ENCODE results near the gene PIK3CG.
"Not testable (repeated sequence)": the region's sequence is repeated elsewhere in the genome, so short reads cannot be mapped to it uniquely, and the experiment has no call there.

PIK3CG gene

DNA sequence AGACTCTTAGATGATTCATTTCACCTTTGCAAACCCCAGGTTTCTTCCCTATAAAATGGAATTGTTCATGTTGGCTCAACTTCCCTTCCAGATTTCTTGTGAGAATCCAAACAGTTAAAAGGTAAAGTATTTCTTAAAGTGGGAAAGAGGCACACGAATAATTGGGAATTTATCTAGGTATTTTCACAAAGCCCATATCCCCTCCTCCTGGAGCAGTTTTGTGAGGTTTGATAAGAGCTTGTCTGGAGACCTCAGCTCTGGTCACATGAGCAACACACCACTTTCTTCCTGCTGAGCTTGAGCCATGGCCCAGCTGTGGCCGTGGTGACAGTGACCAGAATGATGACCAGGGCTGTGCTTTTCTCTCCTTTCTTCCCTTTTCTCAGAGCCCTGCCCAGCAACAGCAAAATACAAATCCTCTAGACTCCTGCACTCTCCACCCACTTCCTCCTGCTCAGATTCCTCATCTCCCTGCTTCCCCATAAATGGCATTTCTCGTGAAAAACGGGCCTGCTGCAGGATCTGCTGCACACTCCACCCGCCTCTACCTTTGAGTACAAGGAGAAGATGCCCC, 87.7 kb downstream of the PIK3CG start:
- no peak for DNase-seq (ENCODE audit: low read depth in 2 of 2)
- TF ChIP-seq, protein P1, sequence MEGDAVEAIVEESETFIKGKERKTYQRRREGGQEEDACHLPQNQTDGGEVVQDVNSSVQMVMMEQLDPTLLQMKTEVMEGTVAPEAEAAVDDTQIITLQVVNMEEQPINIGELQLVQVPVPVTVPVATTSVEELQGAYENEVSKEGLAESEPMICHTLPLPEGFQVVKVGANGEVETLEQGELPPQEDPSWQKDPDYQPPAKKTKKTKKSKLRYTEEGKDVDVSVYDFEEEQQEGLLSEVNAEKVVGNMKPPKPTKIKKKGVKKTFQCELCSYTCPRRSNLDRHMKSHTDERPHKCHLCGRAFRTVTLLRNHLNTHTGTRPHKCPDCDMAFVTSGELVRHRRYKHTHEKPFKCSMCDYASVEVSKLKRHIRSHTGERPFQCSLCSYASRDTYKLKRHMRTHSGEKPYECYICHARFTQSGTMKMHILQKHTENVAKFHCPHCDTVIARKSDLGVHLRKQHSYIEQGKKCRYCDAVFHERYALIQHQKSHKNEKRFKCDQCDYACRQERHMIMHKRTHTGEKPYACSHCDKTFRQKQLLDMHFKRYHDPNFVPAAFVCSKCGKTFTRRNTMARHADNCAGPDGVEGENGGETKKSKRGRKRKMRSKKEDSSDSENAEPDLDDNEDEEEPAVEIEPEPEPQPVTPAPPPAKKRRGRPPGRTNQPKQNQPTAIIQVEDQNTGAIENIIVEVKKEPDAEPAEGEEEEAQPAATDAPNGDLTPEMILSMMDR (IDR thresholded peaks at IDR 0.05; ENCODE audit: low read depth, low read length), result no peak
- H3K4me3 ChIP-seq (replicated peaks in 1 of 2; ENCODE audit: low read depth in 2 of 2, low read length in 2 of 2), result no peak overlapping the region

DNA sequence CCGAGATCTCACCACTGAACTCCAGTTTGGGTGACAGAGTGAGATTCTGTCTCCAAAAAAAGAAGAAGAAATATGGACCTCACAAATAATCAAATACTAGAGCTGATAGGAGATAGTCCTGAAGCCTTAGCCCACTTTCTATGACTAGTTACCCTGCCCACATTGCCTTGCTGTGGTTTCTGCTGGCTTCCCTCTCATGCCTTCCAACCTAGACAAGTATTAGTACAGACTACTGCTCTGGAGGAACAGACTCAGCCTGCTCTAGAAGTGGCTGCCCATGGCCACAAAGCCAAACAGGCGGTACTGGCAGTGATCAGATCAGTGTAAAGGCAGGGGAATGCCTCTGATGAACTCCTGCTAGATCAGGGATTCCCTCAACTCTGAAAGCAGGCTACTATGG, 89.8 kb downstream of the PIK3CG start:
- no peak for DNase-seq (ENCODE audit: low read depth in 2 of 2)
- H3K4me3 ChIP-seq (replicated peaks in 1 of 2; ENCODE audit: low read depth in 2 of 2, low read length in 2 of 2), result no peak overlapping the region
- TF ChIP-seq, protein P1 (IDR thresholded peaks at IDR 0.05; ENCODE audit: low read depth, low read length), result no peak

DNA sequence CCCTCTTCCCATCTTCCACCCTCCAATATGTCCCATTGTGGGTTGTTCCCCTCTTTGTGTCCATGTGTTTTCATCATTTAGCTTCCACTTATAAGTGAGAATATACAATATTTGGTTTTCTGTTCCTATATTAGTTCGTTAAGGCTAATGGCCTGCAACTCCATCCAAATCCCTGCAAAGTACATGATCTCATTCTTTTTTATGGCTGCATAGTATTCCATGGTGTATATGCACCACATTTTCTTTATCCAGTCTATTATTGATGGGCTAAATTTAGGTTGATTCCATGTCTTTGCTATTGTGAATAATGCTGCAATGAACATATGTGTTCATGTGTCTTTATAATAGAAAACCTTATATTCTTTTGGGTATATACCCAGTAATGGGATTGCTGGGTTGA, 90.8 kb downstream of the PIK3CG start:
- H3K4me3 ChIP-seq (replicated peaks in 1 of 2; ENCODE audit: low read depth in 2 of 2, low read length in 2 of 2); DNase-seq (ENCODE audit: low read depth in 2 of 2): not testable (repeated sequence)

All from cardiac fibroblast (primary cell).